GM10266 (cell line): ENCODE results near the gene PKM.
A peak's percentile ranks its signal among the peaks of the same experiment; 100 is the strongest.

Source experiments
- DNase-seq: peaks from one replicate; pipeline ENCODE4 v3.0.0; 2012; ENCODE audit errors: extremely low spot score
- TF ChIP-seq, protein P1 (sequence below): IDR thresholded peaks from 2 replicates; pipeline ENCODE4 v1.5.1; 2012; ENCODE audit warnings: mild to moderate bottlenecking, low read depth; ENCODE audit not compliant: control insufficient read depth, insufficient read depth; ENCODE audit errors: missing control alignments

PKM gene

DNA sequence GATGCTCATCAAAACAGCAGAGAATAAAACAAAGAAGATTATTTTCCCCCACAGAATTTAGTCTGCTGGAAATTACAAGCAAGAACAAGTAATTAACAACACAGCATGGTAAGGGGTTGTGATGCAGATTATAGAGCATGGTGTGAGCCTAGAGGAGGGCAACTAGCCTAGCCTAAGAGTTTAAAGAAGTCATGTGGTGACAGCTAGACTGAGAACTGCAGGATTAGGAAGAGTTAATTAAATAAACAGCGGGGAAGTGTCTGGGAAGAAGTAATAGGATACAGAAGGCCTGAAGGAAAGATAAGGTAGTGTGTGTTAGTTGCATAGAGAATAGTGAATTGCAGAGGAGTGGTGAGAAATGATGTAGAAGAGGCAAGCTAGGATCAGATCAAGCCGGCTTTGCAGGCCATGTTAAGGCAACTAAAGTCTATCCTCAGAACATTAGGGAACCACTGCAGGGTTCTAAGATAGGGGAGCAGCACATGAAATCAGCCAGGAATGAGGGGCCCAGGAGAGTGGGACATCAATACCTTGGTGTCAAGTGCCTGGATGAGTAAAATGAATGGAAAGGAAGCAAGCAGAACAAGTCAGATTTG, 11.9 kb upstream of the PKM start:
- TF ChIP-seq, protein P1, sequence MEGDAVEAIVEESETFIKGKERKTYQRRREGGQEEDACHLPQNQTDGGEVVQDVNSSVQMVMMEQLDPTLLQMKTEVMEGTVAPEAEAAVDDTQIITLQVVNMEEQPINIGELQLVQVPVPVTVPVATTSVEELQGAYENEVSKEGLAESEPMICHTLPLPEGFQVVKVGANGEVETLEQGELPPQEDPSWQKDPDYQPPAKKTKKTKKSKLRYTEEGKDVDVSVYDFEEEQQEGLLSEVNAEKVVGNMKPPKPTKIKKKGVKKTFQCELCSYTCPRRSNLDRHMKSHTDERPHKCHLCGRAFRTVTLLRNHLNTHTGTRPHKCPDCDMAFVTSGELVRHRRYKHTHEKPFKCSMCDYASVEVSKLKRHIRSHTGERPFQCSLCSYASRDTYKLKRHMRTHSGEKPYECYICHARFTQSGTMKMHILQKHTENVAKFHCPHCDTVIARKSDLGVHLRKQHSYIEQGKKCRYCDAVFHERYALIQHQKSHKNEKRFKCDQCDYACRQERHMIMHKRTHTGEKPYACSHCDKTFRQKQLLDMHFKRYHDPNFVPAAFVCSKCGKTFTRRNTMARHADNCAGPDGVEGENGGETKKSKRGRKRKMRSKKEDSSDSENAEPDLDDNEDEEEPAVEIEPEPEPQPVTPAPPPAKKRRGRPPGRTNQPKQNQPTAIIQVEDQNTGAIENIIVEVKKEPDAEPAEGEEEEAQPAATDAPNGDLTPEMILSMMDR, result no peak
- DNase-seq, result no peak

DNA sequence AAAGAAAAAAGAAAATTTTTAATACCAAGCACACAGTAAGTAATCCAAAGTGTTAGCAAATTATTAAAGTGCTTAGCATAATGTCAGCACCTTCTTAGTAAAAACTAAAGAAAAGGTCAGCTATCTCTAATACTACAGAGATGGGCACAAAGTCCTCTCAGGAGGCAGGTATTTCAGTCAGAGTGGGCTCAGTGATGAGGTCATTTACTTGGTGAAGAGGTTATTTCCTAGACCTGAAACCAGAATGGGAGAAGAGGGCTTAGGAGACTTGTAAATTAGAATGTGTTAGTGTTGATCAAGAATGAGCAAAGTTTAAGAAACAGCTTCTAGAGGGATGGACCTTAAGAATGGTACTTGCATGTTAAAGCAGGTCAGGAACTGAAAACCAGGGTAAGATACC, 8.7 kb upstream of the PKM start:
- TF ChIP-seq, protein P1, result no peak
- no peak for DNase-seq

DNA sequence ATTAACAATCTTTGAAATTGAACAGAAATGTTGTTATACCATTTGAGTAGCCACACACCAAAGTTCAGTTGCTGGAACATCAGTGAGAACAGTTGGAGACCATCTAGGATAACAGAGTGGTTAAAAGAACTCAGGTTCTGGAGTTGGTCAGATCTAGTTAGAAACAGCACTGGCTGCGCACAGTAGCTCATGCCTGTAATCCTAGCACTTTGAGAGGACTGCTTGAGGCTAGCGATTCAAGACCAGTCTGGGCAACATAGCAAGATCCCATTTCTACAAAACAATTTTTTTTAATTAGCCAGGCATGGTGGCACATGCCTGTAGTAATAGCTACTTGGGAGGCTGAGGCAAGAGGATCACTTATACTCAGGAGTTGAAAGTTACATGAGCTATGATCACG, 7.6 kb upstream of the PKM start:
- DNase-seq, result no peak
- TF ChIP-seq, protein P1, result no peak

DNA sequence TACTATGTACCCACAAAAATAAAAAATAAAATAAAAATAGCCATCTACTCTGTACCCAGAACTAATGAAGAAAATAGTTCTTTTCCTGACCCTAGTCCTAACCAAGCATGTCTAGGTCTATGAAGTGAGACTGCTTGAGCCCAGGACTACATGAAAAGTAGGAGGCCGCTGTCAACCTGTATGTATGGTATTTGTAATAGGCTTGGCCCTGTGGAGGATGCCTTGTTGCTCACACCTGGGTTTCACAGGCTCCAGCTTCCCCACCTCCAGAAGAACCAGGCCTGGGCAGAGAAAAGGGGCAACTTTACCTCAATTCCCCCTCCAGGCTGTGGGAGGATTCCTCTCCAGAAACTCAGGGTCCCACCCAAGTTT, 6.8 kb upstream of the PKM start:
- TF ChIP-seq, protein P1, result no peak
- no peak for DNase-seq

DNA sequence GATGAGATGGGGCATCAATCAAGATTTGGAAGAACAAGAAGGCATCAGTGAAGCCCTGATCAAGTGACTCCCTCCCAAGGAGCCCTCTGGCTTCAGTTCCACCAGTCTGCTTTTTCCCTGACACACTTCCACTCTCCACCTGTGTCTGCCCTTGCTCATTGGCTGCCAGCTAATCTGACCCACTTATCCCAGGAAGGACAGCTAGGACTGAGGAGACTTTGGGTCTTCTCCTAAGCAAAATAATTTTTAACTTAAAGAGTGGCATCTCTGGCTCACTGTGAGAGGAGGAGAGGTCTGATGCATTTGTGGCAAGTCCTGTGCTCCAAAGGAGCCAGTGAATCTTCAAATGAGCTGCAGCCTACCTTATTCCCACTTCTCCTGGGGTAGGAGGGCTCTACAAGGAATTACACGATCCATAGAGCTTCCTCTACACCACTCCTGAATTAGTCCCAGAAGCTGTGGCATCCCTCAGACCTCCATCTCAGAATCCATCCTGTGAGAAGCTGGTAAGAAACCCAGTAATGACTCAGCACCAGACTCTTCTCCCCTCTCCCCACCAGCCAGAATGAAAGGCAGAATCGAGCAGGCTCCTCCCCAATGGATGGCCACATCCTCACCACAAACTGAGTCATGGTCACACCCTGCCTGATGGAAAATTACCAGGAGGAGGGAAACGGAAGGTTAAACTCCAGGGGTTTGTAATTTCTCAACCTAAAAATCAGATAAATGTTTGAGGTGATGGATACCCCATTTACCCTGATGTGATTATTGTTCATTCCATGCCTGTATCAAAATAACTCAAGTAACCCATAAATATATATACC, 6.3 kb upstream of the PKM start:
- peak; percentile 55 for DNase-seq
- TF ChIP-seq, protein P1, result no peak

DNA sequence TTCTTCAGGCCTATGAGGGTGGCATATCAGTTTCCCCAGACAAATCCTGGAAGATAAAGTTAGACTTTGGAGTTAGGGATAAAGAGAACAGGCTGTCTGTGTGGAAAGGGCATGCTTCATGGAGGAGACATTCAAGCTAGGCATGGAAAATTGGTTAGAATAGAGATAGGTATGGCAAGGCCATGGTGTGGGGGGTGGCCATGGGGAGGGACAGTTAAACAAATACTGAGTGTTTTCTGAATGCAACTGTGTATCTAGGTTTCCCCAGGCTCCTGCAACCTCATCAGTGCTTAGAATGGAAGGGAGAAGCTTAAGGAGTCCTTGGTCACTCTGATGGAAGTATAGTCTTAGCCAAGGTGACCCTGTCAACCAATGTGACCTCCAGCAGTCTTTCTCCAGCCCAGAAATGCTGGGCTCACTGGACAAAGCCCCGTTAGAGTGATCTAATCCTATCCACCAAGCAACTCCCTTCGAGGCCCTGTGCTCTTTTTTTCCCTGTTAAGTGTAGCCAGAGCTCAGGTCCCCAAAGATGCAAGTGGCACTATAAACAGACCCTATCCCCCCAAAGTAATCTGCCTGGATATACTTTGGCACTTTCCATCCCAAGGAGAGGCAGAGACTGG, 5.5 kb upstream of the PKM start:
- TF ChIP-seq, protein P1, result no peak
- DNase-seq, result no peak

DNA sequence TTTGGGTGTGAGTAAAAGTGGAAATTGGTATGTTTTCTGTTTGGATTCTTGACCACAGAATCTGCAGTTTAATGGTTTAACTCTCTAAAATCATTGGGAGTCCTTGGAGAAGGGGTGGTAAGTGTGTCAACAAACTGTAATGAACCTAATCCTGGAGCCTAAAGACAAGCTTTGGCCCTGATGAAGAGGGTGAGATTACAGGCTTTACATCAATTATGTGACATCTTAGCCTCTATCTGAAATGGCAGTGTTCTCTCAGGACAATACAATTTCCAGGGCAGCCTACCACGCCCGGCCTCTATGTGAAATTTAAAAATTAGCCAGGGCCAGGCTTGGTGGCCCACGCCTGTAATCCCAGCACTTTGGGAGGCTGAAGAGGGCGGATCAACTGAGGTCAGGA, 4.3 kb upstream of the PKM start:
- TF ChIP-seq, protein P1, result no peak
- no peak for DNase-seq
